Esophagus muscularis mucosa (tissue), 3 donors: ENCODE data around the gene RGS4.

Experiments used
- POLR2A ChIP-seq: fragments of 450-650 bp; IDR thresholded peaks from one replicate; pipeline ENCODE4 v1.6.1; 2017; ENCODE audit warnings: antibody characterized with exemption, moderate library complexity, mild to moderate bottlenecking, low read depth
- TF ChIP-seq, protein P1 (sequence below), 3 experiments: fragments of 200-600 bp in 2 of 3; fragments of 450-650 bp in 1 of 3; sonication (generic) in 2 of 3; IDR thresholded peaks; one replicate each; pipeline ENCODE4 v1.5.1; 2017 to 2019; ENCODE audit warnings: antibody characterized with exemption in 3 of 3, mild to moderate bottlenecking in 2 of 3, moderate library complexity in 1 of 3

DNA sequence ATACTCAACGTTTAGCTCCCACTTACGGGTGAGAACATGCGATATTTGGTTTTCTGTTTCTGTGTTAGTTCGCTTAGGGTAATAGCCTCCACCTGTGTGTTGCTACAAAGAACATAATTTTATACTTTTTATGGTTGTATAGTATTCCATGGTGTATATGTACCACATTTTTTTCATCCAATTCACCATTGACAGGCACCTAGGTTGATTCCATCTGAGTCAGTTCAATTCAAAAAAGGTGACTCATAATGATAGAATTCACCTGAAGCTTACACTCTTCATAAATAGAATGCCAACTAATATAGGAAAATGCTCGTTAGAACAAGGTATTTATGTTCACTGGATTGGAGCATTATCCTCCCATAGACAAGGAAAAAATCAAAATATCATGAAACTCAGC, 38.5 kb downstream of the RGS4 start:
- no peak for TF ChIP-seq POLR2A
- TF ChIP-seq, protein P1, sequence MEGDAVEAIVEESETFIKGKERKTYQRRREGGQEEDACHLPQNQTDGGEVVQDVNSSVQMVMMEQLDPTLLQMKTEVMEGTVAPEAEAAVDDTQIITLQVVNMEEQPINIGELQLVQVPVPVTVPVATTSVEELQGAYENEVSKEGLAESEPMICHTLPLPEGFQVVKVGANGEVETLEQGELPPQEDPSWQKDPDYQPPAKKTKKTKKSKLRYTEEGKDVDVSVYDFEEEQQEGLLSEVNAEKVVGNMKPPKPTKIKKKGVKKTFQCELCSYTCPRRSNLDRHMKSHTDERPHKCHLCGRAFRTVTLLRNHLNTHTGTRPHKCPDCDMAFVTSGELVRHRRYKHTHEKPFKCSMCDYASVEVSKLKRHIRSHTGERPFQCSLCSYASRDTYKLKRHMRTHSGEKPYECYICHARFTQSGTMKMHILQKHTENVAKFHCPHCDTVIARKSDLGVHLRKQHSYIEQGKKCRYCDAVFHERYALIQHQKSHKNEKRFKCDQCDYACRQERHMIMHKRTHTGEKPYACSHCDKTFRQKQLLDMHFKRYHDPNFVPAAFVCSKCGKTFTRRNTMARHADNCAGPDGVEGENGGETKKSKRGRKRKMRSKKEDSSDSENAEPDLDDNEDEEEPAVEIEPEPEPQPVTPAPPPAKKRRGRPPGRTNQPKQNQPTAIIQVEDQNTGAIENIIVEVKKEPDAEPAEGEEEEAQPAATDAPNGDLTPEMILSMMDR (IDR thresholded peaks at IDR 0.05) = no peak
